GM10266 (cell line): ENCODE measurements around the gene KLHL36.
A peak's percentile ranks its signal among the peaks of the same experiment; 100 is the strongest.

Source experiments
- DNase-seq: peaks from one replicate; pipeline ENCODE4 v3.0.0; 2012; ENCODE audit errors: extremely low spot score
- TF ChIP-seq, protein P1 (sequence below): IDR thresholded peaks from 2 replicates; pipeline ENCODE4 v1.5.1; 2012; ENCODE audit warnings: mild to moderate bottlenecking, low read depth; ENCODE audit not compliant: control insufficient read depth, insufficient read depth; ENCODE audit errors: missing control alignments

KLHL36 gene

DNA sequence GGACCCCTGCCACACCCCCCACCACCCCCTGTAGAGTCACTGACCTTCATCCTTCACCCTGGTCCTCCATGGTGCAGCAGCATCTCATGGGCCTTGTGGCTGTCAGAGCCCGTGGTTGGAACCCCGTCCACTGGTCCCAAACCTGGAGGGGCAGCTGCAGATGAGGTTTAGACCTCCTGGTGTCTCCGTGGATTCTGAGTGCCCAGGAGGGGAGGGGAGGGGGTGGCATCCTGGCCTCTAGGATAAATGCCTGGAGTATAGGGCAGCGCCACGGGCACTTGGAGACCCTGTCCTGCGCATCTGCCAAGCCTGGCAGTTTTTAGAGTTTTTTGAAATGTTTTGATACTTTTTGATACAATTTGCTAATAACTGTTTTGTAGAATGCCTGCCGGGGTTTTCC lies 17.5 kb downstream of the KLHL36 start:
- DNase-seq: no peak
- TF ChIP-seq, protein P1, sequence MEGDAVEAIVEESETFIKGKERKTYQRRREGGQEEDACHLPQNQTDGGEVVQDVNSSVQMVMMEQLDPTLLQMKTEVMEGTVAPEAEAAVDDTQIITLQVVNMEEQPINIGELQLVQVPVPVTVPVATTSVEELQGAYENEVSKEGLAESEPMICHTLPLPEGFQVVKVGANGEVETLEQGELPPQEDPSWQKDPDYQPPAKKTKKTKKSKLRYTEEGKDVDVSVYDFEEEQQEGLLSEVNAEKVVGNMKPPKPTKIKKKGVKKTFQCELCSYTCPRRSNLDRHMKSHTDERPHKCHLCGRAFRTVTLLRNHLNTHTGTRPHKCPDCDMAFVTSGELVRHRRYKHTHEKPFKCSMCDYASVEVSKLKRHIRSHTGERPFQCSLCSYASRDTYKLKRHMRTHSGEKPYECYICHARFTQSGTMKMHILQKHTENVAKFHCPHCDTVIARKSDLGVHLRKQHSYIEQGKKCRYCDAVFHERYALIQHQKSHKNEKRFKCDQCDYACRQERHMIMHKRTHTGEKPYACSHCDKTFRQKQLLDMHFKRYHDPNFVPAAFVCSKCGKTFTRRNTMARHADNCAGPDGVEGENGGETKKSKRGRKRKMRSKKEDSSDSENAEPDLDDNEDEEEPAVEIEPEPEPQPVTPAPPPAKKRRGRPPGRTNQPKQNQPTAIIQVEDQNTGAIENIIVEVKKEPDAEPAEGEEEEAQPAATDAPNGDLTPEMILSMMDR: no peak

DNA sequence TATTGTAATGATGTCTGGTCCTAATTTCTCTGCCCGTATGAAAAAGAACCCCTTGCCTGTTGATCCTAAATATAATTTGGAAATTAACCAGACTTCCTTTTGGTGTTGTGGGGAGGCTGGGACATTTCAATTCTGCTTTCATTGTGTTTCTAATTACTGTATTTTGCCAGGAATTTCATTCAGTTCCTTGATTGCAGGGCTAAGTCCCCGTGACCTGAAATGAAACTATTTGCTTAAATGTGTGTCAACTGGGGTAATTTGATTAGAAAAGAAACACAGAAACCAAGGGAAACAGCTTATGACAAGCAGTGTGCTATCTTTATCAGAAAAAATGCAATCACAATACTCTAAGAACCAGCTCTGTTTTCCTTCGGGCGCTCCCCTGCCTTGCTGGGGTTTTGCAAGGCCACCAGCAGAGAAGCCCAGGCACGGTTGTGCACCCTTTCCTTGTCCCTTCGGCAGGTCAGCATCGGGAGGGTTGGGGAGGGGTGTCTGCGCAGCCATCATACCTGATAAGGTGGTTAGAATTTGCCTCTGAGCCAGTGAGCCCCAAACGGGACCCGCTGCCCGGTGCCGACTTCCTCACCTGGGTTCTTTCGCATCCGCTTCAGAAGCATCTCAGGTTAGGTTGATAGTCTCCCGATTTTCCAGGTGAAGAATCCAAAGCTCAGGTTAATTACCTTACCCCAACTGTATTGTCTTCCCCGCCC lies 19.4 kb downstream of the KLHL36 start:
- TF ChIP-seq, protein P1: no peak

DNA sequence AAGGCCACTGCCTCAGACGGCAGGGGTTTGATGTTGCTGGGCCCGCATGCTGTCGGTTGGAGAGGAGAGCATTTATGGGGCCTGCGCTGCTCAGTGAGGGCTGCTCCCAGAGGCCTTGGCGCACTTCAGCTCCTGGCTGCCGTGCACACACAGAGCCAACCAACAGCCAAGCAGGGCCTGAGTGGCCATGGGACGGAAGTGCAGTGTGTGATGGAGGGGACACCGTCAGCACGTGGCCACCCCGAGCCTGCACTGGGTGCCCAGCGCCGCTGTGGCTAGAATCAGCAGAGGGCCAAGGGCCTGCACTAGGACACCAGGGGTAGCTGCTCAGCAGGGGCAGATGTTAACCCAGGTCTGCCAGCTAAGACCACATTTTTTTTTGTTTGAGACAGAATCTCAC lies 21.8 kb downstream of the KLHL36 start:
- DNase-seq: no peak
- TF ChIP-seq, protein P1: no peak

More for the DNA sequence above, 19.4 kb downstream of the KLHL36 start:
- DNase-seq: no peak

DNA sequence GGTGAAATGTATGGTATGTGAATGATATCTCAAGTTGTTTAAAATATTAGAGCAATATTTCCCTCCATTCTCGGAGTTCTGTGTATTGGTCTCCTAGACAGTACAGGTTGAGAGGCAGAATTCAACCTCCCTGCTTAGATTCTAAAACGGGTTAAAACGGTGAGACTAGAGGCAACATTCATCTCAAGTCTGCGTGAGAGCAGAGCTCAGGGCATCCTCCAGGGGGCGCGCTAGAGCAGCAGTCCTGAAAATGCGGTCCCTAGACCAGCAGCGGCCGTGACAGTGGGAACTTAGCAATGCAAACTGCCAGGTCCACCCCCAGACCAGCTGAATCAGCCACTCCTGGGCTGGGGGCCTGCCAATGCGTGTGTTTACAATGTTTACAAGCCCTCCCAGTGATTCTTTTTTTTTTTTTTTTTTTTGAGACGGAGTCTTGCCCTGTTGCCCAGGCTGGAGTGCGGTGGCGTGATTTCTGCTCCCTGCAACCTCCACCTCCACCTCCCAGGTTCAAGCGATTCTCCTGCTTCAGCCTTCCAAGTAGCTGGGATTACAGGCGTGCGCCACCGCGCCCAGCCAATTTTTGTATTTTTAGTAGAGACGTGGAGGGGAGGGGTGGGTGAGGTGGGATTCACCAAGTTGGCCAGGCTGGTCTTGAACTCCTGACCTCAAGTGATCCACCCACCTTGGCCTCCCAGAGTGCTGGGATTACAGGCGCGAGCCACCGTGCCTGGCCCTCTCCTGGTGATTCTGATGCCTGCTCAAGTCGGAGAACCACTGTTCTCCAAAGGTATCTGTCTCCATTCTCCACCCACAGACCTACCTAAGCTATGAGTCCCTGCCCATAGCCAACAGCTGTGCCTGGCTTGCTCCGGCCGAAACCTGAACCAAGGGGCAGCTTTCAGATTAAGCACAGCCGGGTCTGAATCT lies 24.2 kb downstream of the KLHL36 start:
- DNase-seq: peak; percentile 84
- TF ChIP-seq, protein P1: peak; percentile 97

DNA sequence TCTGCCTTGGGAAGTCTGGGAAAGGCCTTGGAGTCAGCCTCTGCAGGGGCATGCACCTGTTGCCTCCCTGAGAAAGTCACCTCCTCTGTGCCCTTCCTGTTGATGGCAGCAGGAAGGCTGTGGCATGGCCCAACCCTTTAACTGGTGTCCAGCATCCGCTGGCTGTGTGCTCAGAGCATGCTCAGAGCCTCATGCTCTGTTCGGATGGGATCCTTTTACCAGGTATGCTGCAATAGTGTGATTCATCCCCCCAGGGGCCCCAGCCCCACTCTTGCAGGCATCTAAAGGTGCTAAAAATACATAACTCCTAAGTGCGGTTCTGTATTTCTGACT lies 24.9 kb downstream of the KLHL36 start:
- TF ChIP-seq, protein P1: no peak
- no peak for DNase-seq

DNA sequence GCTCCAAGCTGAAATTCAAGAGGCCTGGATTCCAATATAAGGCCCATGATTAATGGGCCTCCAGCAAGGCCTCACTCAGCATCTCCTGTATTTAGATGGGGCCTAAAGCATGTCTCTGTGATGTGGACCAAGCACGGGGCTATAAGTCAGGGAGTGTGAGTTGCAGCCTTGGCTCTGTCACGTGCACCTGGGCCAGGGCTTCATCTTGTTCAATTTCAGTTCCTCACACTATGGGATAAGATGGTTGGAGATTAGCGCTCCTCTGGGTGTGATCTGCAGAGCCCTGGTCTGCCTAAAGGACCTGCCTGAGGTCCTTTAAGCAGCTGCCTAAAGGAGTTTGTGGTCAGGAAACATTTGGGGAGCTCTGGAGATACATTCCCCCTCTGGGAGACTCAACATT lies 25.2 kb downstream of the KLHL36 start:
- TF ChIP-seq, protein P1: no peak

DNA sequence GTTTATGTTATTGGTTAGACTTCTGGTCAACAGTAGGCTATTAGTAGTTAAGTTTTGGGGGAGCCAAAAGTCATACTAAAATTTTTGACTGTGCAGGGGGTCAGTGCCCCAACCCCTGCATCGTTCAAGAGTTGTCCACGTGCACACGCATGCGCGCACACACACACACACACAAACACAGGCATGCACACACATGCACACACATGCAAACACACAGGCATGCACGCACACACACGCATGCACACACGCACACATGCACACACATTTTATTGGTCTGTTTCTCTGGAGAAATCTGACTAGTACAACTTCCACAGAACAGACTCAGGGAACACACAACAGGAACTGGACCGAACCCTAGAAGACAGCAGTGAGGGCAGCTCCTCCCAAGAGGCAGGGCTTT lies 27.1 kb downstream of the KLHL36 start:
- no peak for DNase-seq
- TF ChIP-seq, protein P1: no peak

More for the DNA sequence above, 25.2 kb downstream of the KLHL36 start:
- no peak for DNase-seq
